GM12873 (cell line): ENCODE measurements around the gene C21orf91.

Experiments
- CTCF ChIP-seq: IDR thresholded peaks from 2 replicates; pipeline ENCODE4 v1.5.1; 2012; ENCODE audit warnings: low read depth, mild to moderate bottlenecking, moderate library complexity, low read length, control low read depth; ENCODE audit not compliant: insufficient read depth; ENCODE audit errors: missing control alignments

The C21orf91 gene

GRCh38 chr21:17775431-17776126, 43.6 kb downstream of the C21orf91 start:
- no peak for TF ChIP-seq CTCF

GRCh38 chr21:17769447-17769845, 49.7 kb downstream of the C21orf91 start:
- TF ChIP-seq CTCF: no peak

GRCh38 chr21:17768840-17769446, 50.2 kb downstream of the C21orf91 start:
- TF ChIP-seq CTCF: no peak

GRCh38 chr21:17765207-17765606, 53.9 kb downstream of the C21orf91 start:
- TF ChIP-seq CTCF: no peak

GRCh38 chr21:17763288-17764037, 55.7 kb downstream of the C21orf91 start:
- no peak for TF ChIP-seq CTCF

GRCh38 chr21:17759511-17760178, 59.5 kb downstream of the C21orf91 start:
- TF ChIP-seq CTCF: no peak

GRCh38 chr21:17758683-17759082, 60.5 kb downstream of the C21orf91 start:
- no peak for TF ChIP-seq CTCF
